Adipocyte (in vitro differentiated cells): Measurements from ENCODE around the gene SLC18A3.

Experiments used
- DNase-seq: peaks from one replicate; pipeline ENCODE4 v3.0.0-alpha.2; 2015; ENCODE audit warnings: low read depth
- H3K27me3 ChIP-seq: replicated peaks from 2 replicates; pipeline ENCODE4 v1.7.0; 2013; ENCODE audit warnings: mild to moderate bottlenecking, low read length, moderate library complexity; ENCODE audit not compliant: control insufficient read depth, insufficient read depth
- H3K36me3 ChIP-seq: 2 replicates; pipeline ENCODE4 v1.7.0; 2013; ENCODE audit warnings: low read length, mild to moderate bottlenecking, moderate library complexity; ENCODE audit not compliant: control insufficient read depth, insufficient read depth, severe bottlenecking
- H3K4me1 ChIP-seq: 2 replicates; pipeline ENCODE4 v1.7.0; 2013; ENCODE audit warnings: mild to moderate bottlenecking, low read length, moderate library complexity; ENCODE audit not compliant: control insufficient read depth, insufficient read depth
- H3K4me3 ChIP-seq: 2 replicates; pipeline ENCODE4 v1.7.0; 2013; ENCODE audit warnings: mild to moderate bottlenecking, low read length, moderate library complexity
- H3K9ac ChIP-seq: 2 replicates; pipeline ENCODE4 v1.7.0; 2013; ENCODE audit warnings: mild to moderate bottlenecking, low read length, moderate library complexity
- H3K9me3 ChIP-seq: 2 replicates; pipeline ENCODE4 v1.7.0; 2013; ENCODE audit warnings: mild to moderate bottlenecking, low read length, moderate library complexity; ENCODE audit not compliant: control insufficient read depth

Gene SLC18A3

DNA sequence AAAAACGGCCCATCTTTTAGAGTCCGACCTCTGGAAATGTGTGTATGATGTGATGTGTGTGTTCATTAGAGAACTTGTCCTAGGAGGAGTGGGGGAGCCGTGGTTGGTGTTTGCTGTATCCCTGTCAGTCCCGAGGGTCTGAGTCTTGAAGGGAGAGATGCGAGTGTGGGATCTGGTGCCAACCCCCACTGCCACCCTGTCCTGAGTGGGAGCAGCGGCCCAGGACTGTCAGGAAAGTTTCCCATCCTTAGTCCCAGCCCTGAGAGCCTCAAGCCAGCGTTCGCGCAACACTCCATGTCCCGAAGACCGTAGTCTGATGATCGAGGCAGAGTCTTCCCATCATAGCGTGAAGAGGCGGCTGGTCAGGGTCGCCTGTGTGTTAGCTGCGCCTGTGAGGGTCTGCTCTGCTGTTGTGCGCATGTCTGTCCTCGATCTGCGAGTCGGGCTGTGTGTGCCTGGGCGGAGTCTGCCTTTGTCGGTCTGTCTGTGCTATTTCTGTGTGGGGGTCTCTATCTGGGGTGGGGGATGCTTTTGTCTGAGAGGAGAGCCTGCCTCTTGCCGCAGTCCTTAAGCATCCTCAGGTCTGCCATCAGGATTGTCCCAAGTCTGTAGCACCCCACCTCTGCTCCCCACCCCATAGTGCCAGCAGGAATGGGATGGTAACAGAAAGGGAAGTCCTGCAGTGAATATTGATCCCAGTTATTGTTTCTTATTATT, 3.2 kb downstream of the SLC18A3 start:
- no peak for DNase-seq
- Histone ChIP-seq H3K36me3 (no peaks in the 10 kb centered on the region), H3K27me3 (peaks cover 72% of the 10 kb centered on the region), H3K4me3 (no peak overlapping the region), H3K9ac (no peak overlapping the region), H3K4me1 (no peaks in the 10 kb centered on the region), H3K9me3 (peaks cover 5% of the 10 kb centered on the region)

DNA sequence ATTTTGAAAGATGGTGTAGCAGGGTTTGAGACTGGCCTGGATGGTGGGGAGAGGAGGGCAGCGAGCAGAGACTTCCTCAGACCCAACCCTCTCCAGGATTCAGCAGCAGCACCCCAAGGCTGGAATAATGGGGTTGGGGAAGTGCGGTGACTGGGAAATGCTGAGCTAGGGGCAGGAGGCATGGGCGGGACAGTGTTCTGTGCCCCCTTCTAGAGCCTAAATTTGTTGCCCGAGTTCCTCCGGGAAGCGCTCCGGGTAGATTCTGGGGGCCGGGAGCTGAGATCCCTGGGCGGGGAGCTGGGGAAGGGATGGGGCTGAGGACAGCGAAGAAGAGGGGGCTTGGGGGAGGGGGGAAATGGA, 3.8 kb downstream of the SLC18A3 start, which contains the start of gene CHAT:
CHAT (plus strand) TSS at position 156 of the 360 bp plus-strand sequence; CDS start at position 309, 153 bp downstream.
- no peak for DNase-seq
- Histone ChIP-seq H3K9ac (no peak within 1 kb of the TSS), H3K36me3 (no peaks in the 10 kb centered on the region), H3K27me3 (peaks cover 72% of the 10 kb centered on the region), H3K4me3 (no peak within 1 kb of the TSS), H3K4me1 (no peaks in the 10 kb centered on the region), H3K9me3 (peaks cover 5% of the 10 kb centered on the region)

DNA sequence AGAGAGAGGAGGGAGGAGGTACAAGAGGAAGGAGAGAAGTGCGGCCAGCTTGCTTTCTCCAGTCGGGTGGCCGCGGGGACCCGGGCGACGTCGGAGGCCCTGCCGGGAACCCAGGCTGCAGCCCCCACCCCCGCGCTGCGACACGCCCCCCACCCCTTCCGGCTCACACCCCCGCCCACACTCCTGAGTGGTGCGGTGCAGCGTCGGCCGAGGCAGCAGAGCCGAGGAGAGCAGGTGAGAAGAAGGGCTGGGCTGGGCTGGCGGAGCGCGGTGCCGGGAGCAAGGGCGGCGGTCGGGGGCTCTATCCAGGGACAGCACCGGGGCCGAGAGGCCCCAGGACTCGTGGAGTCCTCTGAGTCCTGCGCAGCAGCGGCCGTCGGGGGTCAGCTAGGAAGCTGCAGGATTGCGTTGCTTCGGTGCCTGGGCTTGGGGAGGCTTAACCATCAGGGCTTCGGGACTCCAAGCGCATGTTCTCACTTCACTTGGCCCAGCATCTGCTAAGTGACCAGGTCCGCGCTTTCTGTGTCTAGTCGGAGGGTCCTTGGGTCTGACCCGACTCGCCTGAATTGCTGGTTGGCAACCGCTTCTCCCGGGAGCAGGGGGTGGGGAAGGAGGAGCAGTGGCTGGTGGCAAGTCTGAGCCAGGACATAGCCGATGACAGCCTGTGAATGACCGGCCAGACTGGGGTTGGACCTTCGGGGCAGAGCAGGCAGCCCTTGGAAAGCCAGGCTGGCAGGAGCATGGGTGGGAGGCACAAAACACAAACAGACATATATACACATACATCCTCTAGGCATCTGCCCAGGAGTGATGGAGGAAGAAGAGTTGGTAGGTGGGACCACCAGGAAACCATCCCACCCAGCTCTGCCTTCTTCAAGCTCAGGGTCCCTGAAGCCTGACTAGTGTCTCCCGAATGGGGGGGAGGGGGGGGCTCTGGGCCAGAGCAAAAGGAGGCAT, 4.4 kb downstream of the SLC18A3 start:
- no peak overlapping the region for H3K9ac ChIP-seq
- DNase-seq: no peak
- H3K4me3 ChIP-seq: no peak overlapping the region

DNA sequence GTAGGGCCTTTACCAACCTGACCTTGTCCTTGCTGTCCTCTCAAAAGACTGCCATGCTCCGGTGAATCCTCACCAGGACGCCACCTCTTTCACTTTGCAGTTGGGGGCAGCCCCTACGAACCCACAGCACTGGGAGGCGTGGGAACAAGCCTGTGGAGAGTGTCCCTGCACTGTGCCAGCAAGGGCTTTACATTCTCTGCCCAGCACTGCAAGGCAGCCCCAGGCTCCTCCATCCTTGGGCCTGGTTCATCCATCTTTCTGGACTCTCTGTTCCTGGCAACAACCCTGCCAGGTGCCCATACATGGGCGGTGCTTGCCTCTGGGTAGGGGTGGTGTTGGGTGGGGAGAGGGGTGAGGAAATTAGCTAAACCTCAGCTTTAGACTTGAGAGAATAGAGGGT, 5.1 kb downstream of the SLC18A3 start:
- Histone ChIP-seq H3K4me1 (no peaks in the 10 kb centered on the region), H3K9ac (no peak overlapping the region), H3K4me3 (no peak overlapping the region), H3K27me3 (peaks cover 82% of the 10 kb centered on the region), H3K9me3 (peaks cover 5% of the 10 kb centered on the region), H3K36me3 (no peaks in the 10 kb centered on the region)
- no peak for DNase-seq

More for the DNA sequence above, 4.4 kb downstream of the SLC18A3 start:
- Histone ChIP-seq H3K4me1 (no peaks in the 10 kb centered on the region), H3K9me3 (peaks cover 5% of the 10 kb centered on the region), H3K27me3 (peaks cover 75% of the 10 kb centered on the region), H3K36me3 (no peaks in the 10 kb centered on the region)

DNA sequence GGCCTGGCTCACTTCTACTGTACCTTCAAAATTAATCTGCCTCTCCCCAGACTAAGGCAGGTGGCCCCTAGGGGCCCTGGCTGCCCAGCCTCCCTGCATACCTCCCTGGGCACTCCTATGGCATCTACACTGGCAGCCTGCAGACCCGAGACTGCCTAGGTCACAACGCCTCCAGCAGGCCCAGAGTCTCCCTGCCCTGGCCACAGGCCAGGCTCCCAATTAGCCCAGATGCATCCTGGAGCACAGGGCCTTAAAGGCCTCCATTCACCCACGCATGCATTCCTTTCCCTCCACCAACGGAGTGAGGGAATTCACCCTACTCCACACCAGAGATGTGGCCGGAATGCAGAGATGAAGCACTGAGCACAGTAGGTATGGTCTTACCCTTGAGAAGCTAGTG, 5.6 kb downstream of the SLC18A3 start:
- no peak overlapping the region for H3K4me3 ChIP-seq
- peaks cover 5% of the 10 kb centered on the region for H3K9me3 ChIP-seq
- DNase-seq: no peak
- H3K27me3 ChIP-seq: peaks cover 86% of the 10 kb centered on the region
- no peak overlapping the region for H3K9ac ChIP-seq
- H3K36me3 ChIP-seq: no peaks in the 10 kb centered on the region
- no peaks in the 10 kb centered on the region for H3K4me1 ChIP-seq

DNA sequence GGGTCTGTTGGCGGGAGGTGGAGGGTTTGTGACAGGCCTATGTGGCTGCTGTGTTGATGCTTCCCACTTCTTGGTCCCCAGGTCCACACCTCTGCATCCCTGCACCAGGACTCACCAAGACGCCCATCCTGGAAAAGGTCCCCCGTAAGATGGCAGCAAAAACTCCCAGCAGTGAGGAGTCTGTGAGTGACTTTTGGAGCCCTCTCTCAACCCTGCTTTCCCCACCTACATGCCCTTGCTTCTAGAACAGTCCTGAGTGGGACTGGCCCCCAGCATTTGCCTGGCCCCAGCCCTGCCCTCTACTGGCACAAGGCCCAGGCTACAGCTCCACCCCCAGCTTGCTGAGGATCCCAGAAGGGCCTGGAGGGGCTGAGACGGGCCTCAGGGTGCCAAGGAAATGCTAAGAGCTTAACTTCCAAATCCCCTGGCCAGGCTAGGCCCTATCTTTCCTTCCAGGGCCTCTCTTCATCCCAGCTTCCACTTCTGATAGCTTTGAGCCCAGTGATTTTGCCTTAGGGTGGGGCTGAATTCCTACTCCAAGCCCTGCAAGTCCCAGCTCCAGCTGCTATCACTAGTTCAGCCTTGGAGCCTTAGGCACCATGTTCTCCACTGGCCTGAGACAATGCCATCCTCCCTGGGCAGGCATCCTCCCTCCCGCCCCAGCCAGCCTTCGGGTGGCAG, 6.5 kb downstream of the SLC18A3 start:
- Histone ChIP-seq H3K27me3 (peaks cover 80% of the 10 kb centered on the region), H3K9ac (no peak overlapping the region)
- no peak for DNase-seq

DNA sequence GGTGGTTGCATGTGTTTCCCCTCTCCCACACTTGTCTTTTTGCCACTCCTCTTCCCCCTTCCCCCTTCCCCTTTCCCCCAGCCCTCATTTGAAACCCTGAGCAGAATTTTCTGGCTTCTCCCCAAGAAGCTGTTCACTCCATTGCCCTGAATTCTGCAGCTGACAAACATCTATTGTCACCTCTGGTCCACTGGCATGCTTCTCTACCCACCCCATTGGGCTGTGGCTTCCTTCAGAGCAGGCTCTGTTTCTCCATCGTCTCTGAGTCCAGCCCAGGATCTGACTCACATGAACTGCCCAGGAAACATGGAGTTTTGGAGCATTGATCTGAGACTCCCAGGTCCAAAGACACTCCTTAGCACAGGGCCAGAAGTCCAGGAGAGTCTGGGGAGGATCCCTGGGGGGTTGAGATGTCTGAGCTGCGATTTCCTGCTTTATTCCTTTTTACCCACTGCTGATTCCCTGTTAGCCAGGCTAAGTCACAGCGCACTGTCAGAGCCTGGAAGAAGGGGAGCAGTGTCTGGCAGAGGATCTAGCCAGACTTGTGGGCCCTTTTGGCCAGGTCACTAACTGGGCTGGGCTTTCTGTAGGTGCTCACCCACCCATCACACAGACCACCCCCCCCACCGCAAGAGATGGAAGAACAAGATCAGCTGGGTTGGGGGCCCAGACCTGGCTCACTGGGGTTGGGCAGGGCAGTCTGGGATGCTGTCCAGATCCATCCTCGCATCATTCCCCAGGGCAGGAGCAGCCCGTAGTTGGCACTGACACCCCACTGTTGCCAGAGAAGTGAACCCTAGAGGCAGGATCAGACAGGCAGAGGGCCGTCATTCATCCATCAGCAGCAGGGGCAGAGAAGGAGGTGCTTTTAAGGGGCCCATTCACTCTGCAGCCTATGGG, 7.3 kb downstream of the SLC18A3 start:
- Histone ChIP-seq H3K9me3 (peaks cover 2% of the 10 kb centered on the region), H3K27me3 (peaks cover 76% of the 10 kb centered on the region), H3K4me3 (no peak overlapping the region), H3K36me3 (no peaks in the 10 kb centered on the region), H3K4me1 (no peaks in the 10 kb centered on the region), H3K9ac (no peak overlapping the region)
- DNase-seq: no peak

More for the DNA sequence above, 6.5 kb downstream of the SLC18A3 start:
- Histone ChIP-seq H3K36me3 (no peaks in the 10 kb centered on the region), H3K4me3 (no peak overlapping the region), H3K9me3 (peaks cover 5% of the 10 kb centered on the region), H3K4me1 (no peaks in the 10 kb centered on the region)

DNA sequence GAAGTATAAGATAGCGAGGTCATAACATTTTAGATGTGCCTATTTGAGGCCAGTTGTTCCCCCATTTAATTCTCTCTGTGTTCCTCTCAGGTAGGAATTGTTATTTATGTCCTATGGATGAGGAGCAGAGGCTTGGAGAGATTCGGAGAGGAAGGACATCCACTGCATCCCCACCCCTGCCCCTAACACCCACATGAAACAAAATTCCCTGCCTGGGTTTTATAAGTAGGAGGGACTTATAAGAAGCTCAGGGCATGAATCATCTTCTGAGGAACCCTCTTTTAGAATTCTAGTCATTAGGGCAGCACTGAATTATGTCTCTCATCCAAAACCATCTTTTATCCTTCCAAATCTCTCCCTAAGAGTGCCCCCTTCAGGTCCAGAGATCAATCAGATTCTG, 8.7 kb downstream of the SLC18A3 start:
- no peak overlapping the region for H3K4me3 ChIP-seq
- H3K27me3 ChIP-seq: peaks cover 73% of the 10 kb centered on the region
- H3K4me1 ChIP-seq: no peaks in the 10 kb centered on the region
- H3K9me3 ChIP-seq: no peaks in the 10 kb centered on the region
- DNase-seq: no peak
- H3K36me3 ChIP-seq: no peaks in the 10 kb centered on the region
- H3K9ac ChIP-seq: no peak overlapping the region

DNA sequence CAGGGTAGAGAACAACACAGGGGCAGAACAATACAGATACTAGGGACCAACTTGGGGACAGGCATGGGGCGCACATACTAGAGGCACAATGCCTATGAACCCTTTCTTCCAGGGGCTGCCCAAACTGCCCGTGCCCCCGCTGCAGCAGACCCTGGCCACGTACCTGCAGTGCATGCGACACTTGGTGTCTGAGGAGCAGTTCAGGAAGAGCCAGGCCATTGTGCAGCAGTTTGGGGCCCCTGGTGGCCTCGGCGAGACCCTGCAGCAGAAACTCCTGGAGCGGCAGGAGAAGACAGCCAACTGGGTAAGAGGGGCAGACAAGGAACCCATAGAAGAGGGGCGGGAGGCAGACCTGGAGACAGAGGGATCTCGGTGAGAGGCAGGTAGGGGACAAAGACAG, 9.5 kb downstream of the SLC18A3 start:
- Histone ChIP-seq H3K9ac (no peak overlapping the region), H3K27me3 (peaks cover 77% of the 10 kb centered on the region), H3K9me3 (no peaks in the 10 kb centered on the region), H3K4me1 (no peaks in the 10 kb centered on the region), H3K36me3 (no peaks in the 10 kb centered on the region), H3K4me3 (no peak overlapping the region)
- DNase-seq: no peak

DNA sequence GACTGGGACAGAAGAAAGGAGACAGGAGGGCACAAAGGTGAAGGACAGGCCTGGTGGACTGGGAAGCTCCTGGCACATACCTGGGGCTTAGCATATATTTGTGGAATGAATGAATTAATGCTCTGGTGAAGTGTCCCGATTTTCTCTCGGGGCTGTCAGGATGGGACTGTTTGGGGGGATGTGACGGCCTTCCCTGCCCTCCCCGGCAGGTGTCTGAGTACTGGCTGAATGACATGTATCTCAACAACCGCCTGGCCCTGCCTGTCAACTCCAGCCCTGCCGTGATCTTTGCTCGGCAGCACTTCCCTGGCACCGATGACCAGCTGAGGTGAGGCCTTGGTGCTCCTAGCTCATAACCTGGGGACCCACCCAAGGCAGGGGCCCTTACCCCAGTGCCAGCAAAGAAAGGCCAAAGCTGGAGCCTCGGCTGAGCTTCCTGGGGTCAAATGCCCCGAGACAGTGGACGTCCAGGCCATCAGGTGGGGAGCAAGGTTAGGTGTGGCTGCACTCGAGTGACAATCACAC, 10.2 kb downstream of the SLC18A3 start:
- Histone ChIP-seq H3K4me3 (no peak overlapping the region), H3K27me3 (peaks cover 74% of the 10 kb centered on the region), H3K9ac (no peak overlapping the region), H3K9me3 (no peaks in the 10 kb centered on the region), H3K4me1 (no peaks in the 10 kb centered on the region), H3K36me3 (no peaks in the 10 kb centered on the region)
- no peak for DNase-seq
